Stimulated activated CD8-positive, alpha-beta memory T cell treated with anti-CD3 and anti-CD28 coated beads, Interleukin-15, amount 100 ng/mL, for 4 hours (primary cell): ENCODE data around the gene PERCC1.

Experiments used
- DNase-seq, 2 donors: peaks; one replicate each; pipeline ENCODE4 v3.0.0-alpha.2; 2020; ENCODE audit warnings: low read depth in 2 of 2

The PERCC1 gene

DNA sequence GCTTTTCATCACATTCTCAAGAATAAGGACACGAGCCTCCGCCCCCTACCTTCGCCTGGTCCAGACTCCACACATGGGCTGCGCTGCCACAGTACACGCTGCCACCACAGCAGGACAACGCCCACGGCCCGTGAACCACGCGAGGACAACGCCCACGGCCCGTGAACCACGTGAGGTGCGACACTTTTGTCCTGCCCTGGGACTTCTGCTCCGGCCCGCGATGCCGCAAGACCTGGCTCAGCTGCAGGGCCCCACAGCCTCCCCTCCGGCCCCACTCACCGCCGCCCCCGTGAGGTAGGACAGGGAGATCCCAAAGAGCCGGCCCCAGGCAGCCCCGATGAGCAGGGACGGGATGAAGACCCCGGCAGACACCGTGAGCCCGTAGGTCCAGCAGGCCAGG is 19.3 kb downstream of the PERCC1 start:
- DNase-seq, result no peak

DNA sequence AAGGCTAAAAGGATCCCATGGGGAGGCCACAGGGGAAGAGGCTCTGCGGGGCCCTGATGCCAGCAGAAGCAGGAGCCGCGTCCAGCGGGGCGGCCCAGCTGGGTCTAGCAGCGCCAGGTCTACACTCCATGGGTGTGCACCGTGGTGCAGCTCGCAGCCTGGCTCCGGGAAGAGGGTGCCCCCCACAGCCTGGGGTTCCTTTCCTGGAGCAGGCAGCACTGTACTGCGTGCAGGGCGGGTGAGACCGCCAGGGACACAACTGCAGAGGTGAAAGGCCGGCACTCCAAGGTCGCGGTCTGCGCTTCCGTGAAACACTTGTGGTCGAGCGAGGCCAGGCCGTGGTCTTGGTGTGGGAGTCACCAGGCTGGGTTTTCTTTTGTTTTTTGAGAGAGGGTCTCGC is 20.0 kb downstream of the PERCC1 start:
- no peak for DNase-seq

DNA sequence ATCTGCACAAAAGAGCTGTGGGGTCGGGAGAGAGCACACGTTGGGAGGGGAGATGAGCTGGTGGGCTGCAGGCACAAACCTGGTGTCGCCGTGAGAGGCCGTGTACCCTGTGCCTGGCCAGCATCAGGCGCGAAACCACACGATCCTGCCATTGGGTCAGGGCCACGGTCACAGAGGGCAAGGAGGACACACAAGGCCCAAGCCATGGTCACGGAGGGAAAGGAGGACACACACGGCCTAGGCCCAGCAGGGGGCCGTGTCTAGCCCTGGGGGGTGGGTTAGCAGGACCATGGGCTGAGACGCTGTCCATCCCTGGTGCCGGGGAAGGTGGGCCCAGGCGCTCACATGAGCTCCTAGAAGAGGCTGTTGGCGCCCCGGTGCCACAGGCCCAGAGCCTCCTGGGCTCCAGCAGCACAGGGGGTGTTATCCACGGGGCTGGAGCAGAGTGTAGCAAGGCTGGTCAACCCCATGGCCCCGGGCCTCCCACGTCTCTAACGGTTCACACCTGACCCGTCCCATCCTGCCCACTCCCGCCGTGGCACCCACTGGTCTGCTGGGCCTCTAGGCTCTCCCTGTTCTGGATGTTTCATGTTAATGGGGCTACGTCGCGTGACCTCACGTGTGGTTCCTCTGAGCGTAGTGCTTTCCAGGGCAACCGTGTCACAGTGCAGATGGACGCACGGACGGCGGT is 21.0 kb downstream of the PERCC1 start:
- no peak for DNase-seq

DNA sequence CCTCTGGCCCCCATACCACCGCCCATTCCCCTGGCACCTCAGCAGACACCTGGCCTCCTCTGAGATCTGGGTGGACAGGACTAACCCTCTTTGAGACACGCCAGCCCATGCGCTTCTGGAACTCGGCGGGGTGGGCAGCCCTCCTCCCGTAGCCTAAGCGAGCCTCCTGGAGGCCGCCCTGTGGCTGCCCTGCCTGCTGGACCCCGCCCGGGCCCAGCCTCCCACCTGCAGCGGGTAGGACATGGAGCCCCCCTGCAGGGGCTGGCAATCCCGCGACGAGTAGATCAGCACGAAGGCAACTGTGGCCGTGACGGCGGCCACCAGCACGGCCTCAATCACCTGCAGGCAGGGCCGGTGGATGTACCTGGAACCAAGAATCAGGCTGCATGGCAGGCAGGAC is 21.7 kb downstream of the PERCC1 start:
- DNase-seq, result no peak

DNA sequence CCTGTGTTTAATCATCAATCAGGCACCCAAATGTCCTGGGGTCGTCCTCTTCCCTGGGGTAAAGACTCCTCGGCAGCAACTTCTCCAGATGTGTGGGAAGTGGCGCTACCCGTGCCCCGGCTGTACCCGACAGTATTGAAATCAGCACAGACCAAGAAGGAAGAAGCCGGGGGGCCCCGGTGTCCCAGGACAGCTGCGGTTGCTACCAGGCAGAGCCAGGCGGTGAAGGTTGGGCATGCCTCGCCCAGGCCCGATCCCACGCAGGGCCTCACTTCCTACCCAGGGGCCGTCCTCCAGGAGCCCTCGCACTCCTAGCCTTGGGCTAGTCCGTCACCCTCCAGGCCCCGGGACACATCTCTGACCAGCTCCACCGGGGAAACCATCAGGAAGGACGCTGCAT is 22.4 kb downstream of the PERCC1 start:
- DNase-seq, result no peak

DNA sequence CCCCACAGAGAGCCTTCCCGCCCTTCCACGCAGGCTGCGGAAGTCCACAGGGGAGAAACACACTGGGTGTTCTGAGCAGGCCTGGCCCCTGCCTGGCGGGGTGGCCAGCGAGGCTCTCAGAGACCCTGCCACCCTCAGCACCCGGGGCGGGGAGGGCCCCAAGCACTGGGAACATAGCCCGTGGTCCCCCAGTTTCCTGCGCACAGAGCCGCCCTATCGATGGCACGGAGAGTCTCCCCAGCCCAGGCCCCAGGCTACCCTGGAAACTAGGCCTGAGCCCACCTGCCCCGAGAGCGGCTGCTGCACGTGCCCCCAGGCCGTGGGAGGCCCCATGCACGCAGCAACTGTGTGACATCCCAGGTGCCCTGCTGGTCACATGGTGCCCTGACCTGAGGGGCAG is 23.7 kb downstream of the PERCC1 start:
- no peak for DNase-seq

DNA sequence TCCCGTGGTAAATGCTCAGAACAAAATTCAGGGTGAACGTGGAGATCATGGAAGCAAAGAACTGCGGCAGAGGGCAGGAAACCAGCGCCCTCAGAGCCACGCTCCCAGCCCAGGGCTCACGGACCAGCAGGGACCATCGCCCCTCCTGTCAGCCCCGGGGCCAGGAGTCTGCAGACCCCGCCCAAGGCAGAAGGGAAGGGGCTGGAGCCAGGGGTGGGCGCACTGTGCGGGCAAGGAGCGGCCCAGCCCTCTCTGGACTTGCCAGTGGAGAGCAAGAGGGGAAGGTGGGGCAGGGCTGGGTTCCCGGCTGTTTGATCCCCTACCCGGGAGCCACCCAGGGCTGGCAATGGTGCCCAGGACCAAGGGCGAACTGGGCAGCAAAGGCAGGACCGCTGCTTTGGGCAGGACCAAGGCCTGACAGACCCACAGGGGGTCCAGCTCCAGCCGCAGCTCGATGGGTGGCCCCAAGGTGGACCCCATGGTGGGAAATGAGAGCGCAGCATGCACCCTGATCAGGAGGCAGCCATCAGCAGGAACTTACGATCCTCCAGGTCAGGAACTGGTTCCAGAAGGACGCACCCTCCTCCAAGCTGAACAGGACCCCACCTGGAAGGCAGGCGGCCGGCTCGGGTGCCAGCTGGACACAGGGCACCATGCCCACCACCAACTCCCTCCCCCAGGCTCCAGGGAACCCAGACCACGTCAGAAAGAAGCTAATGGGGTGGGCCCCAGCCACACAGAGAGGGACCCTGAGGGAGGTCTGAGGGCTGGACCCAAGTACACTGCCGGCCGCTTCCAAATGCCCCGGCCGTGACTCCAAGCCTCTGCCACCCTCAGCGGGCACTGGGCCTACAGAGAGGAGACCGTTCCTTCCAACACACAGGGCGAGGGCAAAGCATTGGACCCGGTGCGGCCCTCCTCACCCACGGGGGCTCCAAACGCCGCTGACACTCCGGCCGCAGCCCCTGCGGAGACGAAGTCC is 24.6 kb downstream of the PERCC1 start:
- no peak for DNase-seq

DNA sequence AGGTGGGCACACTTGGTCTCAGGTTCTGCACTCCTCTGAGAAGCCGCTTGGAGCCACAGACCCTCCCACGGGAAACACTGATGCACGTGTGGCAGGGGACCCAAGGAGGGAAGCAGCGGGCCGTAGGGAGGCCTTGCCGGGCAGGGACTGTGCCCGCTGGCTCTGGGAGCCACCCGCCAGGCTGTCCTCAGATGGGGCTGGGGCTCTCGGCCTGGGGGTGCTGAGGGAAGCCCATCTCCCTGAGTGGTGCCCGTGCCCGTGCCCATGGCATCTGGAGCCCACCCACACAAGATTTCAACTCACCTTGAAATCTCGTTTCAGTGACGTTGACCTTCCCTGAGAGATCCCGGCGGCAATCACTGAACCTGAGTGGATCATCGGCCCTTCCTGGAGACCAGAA is 26.1 kb downstream of the PERCC1 start:
- DNase-seq, result no peak

DNA sequence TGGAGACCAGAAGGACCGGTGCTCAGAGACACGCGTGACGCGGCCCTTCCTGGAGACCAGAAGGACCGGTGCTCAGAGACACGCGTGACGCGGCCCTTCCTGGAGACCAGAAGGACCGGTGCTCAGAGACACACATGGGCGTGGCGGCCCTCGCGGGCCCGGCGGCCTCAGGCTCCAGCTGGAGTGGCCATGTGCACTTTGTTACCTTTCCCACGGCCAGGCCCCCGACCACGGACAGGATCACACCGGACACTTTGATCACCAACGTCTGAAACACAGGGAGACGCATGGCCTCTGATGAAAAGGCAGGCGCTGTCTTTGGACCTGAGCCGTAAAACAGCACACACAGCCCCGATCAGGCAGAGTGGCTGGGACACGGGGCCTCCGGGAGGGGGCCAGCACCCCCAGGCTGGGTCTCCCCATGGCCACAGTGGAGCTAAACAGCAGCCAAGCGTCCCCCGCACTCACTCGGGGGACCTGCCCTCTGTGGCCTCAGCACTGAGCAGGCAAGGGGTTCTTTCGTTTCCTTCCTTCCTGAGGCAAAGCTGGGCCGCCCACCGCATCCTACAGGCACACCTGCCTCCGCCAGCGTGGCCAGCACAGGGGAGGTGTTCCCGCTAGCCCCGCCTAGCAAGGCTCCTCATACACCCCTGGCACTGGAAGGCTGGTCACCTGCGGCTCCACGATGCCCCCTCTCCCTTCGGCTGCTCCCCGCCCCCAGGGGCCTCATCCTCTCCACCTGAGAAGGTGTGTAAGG is 26.8 kb downstream of the PERCC1 start:
- DNase-seq, result no peak

DNA sequence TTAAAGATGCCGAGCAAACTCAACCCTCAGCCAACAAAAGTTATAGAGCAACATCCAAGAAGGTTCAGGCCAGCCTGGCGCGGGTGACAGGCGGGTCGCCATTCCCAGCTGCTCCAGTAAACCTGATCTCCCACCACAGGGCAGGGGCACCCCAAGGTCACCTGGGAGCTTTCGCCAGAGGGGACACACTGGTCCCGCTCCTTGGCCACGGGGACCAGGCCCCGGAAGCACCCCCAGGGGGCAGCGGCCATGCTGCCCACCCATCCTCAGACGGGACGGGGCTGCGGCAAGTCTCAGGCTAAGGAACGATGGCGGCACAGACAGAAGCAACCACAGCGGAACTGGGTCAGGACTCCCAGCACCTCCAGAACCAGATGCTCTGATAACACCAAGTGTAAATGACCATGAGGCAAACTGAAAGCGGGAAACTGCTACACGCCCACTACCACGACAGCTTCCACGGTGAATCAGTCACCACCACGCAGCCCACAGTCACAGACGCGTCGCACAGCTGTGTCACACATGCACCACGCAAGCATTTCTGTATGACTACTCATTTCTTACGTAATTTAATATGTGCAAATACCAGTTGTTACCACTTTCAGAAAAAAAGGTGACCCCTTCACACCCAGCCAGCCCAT is 27.6 kb downstream of the PERCC1 start:
- no peak for DNase-seq

DNA sequence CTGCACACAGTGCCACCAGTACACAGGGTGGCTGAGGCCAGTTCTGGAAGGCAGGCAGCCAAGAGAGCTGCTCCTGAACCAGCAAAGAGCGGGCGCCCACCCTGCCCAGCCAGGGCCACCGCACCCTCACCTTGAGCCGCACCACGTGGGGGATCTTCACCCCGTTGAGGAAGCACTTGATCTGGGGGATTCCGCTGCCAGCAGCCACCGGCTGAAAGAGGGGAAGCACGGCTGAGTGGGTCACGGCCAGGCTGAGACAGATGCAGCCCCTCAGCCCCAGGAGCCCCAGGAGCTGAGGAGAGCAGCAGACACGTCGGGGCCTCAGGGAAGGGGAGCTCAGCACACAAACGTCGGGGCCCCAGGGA is 28.1 kb downstream of the PERCC1 start:
- no peak for DNase-seq

DNA sequence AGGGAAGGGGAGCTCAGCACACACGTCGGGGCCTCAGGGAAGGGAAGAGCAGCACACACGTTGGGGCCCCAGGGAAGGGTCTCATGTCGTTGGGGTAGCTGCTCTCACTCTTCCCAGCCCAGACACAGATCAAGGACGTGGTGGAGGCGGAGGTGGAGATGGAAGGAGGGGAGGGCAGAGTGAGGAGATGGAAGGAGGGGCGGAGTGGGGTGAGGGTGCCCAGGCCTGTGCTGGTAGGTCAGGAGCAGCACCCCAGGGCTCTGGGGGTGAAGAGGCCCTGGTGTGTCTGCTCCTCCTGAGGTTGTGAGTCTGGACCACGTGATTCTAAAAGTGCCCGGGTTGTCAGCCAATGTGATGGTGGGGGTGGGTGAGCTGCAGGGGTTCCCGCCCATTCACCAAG is 29.1 kb downstream of the PERCC1 start:
- DNase-seq, result no peak

DNA sequence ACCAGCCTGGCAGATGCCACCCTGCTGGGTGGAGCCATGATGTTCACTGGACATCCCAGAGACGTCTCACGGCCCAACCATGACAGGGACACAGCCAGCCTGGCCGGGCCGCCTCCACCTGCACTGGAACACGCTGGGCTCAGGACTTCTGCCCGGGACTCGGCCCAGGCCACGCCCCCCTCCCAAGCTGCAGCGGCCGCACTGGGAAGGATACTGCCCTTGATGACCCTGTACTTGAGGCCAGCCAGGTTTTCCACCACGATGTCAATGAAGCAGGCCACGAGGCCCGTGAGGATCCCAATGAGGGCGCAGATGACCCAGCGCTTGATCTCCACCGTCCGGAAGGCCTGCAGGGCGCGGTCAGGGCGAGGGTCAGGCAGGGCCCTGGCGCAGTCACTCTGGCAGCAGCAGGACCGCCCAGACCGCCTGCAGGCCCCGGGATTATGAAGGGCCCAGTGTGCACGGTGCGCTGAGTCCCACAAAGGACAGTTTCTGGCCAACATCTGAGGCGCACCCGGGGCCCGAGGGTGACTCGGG is 29.8 kb downstream of the PERCC1 start:
- no peak for DNase-seq

DNA sequence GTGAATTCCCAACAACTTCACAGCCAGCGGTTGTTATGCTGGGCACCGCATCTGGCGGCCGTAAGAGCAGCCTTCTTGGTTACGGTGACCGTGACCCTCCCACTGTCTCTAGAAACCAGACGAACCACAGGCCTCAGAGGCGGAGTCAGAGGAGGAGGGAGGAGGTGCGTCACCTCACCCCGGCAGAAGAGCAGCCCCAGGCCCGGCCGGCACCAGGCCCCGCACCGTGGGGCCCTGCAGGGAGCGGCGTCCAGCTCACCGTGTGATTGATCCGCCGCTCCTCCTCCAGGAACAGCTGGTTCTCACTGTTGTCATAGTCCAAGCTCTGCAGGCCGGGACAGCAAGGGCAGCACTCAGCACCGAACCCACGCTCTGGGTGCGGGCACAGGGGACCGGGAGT is 30.3 kb downstream of the PERCC1 start:
- DNase-seq, result no peak

DNA sequence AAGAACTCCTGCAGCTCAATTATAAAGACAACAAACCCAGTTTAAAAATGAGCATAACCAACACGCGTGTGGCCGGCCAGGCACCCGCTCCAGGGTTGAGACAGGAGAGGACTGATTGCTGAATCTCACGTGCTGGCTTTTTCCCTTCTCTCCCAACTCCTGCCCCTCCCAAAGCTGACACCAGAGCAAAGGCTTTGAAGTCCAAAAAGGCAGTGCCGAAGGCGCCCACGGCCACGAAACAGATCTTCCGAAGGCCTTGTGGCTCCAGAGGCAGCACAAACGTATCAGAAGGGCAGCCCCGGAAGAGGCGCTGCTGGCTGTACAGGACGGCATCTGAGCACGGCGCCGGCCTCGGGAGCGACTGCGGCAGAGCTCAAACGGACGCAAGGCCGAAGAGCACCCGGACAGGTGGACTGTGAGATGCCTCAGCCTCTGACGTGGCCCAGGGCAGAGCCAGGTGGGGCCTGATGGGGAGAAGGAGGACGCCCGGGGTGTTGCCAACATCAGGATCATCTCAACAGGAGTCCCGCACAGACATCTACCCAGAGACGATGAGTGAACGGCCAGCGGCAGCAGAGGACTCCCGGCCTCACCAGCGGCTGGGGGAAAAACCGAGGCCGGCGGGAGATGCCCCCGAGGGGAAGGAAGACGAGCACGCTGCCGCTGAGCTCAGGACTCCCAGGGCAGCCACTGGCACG is 33.5 kb downstream of the PERCC1 start:
- DNase-seq, result no peak

DNA sequence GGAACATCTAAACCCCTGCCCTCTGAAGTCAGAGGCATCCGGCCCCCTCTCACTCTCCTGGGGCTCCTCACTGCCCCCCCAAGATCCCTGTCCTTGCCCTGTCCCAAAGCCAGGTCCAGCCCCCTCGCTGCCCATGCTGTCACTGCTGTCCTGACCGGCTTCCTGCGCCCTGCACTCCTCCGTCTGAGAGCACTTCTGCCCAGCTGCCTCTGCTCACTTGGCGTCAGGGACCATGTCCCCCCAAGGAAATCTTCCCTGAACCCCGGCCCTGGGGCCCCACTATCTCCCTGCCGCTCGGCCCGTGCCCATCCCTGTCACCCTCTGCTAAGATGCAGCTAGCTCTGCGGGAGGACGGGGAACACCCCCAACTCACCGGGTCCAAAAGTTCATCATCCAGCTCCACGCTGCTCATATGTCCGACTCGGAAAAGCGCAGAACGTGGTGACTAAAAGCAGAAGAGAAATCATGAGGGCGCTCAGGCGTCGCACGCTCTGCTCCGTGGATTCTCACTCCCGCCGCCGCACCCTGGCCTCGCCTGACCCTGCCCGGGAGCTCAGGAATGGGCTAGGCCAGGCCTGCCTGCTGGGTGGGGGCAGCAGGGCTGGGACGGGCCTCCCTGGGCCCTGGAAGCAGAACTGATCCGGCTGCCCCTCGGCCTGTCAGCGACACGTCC is 34.2 kb downstream of the PERCC1 start:
- no peak for DNase-seq

DNA sequence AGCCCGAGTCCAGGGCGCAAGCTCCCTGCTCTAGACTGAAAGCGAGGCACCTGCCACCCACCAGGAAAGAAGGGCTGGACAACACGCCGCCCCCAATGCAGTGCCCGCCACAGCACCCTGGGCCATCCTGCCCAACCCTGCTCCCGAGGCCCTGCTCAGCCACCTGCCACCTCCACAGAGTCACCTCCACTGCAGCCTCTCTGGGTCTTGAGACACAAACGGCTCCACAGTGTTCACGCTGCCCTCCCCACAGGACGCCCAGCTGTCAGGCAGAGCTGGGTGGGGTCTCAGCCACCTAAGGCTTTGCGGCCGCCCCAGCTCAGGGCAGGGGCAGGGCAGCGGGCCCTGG is 34.7 kb downstream of the PERCC1 start:
- DNase-seq, result no peak

DNA sequence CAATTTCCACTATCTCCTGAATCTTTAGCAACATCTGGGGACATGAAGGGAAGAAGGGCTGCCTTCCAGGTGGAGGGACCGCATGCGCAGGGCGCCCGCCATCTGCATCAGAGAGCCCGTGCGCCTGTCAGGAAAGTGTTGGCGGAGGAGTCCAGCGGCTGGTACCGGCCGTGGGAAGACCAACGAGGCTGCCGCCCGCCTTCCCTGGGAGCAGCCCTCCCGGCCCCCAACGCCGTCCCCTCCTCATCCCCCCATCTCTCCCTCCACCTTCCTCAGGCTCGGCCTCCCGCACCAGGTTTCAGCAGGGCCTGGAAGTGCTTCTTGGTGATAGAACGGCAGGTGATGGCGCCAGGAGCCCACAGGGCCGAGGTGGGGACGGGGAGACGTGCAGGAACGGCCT is 35.2 kb downstream of the PERCC1 start:
- DNase-seq, result no peak

DNA sequence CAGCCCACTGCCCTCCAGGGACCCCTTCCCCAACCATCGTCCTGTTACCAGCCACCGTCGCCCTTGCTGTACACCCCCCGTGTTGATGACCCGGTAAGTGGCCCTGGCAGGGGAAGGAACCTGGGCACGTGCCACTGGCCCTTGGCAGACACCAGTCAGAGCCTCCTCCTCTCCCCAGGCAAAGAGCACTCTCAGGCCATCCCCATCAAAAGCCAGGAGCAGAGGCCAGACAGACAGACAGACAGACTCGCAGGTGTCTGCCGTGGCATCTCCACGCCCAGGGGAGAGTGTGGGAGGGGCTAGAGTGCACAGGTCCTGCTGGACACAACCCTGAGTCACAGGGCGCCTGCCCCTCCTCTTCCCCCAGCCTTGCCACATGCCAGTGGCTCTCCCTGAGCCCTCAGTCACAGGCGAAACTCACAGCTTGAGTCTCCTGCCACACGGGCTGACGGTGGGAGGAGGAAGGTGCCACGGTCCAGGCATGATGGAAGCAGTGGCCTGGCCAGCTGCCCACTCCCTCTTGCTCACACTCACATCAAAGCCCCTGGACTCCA is 36.2 kb downstream of the PERCC1 start:
- DNase-seq, result no peak

DNA sequence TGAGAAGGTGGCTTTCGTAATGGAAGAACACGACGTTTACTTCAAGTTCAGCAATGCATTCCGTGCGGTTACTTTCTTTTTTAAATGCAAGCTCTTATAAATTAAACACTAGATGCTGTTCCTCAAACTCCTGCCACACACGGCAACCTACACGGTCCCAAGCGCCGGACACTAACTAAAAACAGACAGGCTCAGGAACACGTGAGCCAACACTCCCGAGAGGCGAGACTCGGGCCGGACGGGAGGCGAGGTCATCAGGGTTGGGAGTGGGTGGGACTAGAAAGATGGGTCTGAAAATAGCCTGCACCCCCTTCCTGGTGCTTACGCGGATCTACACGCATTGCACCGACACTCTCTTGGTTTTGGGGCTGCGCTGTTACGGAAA is 37.5 kb downstream of the PERCC1 start:
- no peak for DNase-seq
